OCI-LY7 (cell line): Measurements from ENCODE around the gene ZIC4.

Source experiments
- EZH2phosphoT487 ChIP-seq: fragments of 200-600 bp; sonication (generic); IDR thresholded peaks from 2 replicates; pipeline ENCODE4 v1.6.1; 2018; ENCODE audit warnings: low read depth, borderline replicate concordance, mild to moderate bottlenecking, mixed run types, antibody characterized with exemption, low read length, moderate library complexity, mixed read lengths
- TF ChIP-seq, protein P1 (sequence below): fragments of 200-600 bp; sonication (generic); conservative IDR thresholded peaks from 2 replicates; pipeline ENCODE4 v1.5.1; 2014; ENCODE audit warnings: mild to moderate bottlenecking, antibody characterized with exemption, low read length, moderate library complexity, mixed read lengths

DNA sequence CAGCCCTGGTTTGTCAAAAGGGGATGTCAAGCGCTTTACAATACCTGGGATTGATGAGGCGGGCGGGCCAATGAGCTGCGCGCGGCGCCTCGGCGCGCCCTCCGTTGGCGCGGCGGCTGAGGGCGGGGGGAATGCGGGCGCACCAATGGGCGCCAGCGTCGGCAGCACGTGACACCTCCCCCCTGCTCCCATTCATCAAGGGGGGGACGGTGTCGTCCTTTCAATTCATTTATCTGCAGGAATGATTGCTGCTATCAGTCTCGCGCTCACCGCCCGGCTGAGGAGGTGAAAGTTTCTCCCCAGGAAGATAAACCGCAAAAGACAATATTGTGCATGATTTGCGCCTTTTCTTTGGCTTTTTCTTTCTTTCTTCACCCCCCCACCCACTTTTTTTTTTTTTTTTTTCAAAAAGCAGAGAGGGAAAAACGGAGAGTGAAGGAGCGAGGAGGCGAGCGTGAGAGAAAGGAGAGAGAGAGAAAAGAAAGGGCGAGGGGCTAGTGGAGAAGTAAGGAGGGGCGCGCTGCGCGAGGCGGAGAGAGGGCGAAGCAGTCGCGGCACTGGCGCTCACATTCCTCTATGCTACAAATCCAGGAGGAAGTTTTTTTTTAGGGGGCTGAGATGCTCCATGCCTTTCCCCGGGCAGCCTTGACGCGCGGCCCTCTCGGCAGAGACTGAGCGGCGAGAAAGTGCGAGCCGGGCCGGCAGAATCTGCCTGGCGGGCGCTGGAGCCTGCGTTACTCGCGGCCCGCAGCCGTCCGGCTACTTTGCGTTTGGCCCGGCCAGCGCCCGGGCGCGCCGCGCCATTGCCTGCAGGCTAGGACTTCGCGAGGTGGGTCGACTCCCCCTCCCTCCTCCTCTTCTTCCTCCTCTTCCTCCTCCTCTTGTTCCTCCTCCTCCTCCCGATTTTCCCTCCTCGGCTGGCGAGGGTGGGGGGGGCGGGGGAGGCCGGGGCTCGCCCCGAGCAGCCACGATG lies 3.1 kb upstream of the ZIC4 start, which contains the start of gene ZIC1:
- TF ChIP-seq, protein P1, sequence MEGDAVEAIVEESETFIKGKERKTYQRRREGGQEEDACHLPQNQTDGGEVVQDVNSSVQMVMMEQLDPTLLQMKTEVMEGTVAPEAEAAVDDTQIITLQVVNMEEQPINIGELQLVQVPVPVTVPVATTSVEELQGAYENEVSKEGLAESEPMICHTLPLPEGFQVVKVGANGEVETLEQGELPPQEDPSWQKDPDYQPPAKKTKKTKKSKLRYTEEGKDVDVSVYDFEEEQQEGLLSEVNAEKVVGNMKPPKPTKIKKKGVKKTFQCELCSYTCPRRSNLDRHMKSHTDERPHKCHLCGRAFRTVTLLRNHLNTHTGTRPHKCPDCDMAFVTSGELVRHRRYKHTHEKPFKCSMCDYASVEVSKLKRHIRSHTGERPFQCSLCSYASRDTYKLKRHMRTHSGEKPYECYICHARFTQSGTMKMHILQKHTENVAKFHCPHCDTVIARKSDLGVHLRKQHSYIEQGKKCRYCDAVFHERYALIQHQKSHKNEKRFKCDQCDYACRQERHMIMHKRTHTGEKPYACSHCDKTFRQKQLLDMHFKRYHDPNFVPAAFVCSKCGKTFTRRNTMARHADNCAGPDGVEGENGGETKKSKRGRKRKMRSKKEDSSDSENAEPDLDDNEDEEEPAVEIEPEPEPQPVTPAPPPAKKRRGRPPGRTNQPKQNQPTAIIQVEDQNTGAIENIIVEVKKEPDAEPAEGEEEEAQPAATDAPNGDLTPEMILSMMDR, result no peak
- no peak for TF ChIP-seq EZH2phosphoT487
